GM10266 (cell line): ENCODE data around the gene RNF220.
A peak's percentile ranks its signal among the peaks of the same experiment; 100 is the strongest.

Source experiments
- DNase-seq: peaks from one replicate; pipeline ENCODE4 v3.0.0; 2012; ENCODE audit errors: extremely low spot score
- TF ChIP-seq, protein P1 (sequence below): IDR thresholded peaks from 2 replicates; pipeline ENCODE4 v1.5.1; 2012; ENCODE audit warnings: mild to moderate bottlenecking, low read depth; ENCODE audit not compliant: control insufficient read depth, insufficient read depth; ENCODE audit errors: missing control alignments

The RNF220 gene

DNA sequence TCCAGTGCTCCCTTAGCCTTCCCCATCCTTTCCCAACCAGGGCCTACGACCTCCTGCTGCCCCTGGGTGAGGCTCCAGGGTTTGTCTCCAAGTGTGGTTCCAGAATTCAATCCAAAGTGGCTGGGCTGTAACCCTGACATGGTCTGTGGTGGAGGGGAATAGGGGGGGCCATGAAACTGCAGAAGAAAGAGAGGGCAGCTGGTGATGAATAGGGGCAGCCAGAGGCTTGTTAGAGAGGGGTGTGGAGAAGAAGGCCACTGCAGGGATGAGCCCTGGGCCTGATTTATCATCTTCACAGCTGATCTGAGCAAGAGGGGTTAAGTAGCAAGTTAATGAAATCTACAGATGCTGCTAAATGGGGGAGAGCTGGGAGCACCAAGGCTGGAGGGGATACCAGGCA is 37.1 kb upstream of the RNF220 start:
- TF ChIP-seq, protein P1, sequence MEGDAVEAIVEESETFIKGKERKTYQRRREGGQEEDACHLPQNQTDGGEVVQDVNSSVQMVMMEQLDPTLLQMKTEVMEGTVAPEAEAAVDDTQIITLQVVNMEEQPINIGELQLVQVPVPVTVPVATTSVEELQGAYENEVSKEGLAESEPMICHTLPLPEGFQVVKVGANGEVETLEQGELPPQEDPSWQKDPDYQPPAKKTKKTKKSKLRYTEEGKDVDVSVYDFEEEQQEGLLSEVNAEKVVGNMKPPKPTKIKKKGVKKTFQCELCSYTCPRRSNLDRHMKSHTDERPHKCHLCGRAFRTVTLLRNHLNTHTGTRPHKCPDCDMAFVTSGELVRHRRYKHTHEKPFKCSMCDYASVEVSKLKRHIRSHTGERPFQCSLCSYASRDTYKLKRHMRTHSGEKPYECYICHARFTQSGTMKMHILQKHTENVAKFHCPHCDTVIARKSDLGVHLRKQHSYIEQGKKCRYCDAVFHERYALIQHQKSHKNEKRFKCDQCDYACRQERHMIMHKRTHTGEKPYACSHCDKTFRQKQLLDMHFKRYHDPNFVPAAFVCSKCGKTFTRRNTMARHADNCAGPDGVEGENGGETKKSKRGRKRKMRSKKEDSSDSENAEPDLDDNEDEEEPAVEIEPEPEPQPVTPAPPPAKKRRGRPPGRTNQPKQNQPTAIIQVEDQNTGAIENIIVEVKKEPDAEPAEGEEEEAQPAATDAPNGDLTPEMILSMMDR = no peak
- no peak for DNase-seq

DNA sequence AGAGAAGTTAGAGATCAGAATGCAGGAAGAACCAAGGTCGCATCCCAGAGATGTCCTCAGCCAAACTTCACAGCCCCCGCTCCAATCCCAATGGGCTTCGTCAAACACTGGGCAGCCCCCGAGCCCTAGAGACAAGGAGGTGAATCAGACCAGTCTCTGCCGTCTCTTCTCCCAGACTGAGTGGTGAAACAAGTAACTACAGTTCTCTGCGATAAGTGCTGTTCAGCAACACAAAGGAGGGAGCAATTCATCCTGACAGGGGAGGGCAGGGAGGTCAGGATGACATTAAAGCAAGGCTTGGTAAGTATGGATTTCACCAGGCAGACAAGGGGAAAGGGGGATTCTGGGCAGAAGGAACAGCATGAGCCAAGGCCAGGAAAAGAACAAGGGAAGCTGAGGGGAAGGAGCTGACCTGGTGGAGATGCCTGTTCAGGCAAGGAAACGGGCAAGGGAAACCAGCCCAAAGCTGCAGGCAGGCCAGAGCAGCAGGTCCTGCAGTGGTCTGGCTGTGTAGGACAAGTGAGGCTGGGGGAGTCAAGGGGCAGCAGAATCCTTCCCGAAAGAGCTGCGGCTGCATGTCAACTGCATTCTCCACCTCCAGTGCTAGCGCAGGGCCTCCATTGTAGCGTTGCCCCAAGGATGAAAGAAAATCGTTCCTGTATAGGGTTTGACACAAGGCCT is 36.4 kb upstream of the RNF220 start:
- DNase-seq = no peak
- TF ChIP-seq, protein P1 = no peak

GRCh38 chr1:44371206-44371605 is 33.8 kb upstream of the RNF220 start:
- no peak for DNase-seq
- TF ChIP-seq, protein P1 = no peak

GRCh38 chr1:44375547-44375946 is 29.5 kb upstream of the RNF220 start:
- DNase-seq = no peak
- TF ChIP-seq, protein P1 = no peak

GRCh38 chr1:44377925-44378784 is 26.9 kb upstream of the RNF220 start:
- peak; percentile 53 for DNase-seq

GRCh38 chr1:44380666-44381177 is 24.3 kb upstream of the RNF220 start:
- no peak for DNase-seq
- TF ChIP-seq, protein P1 = no peak

More at GRCh38 chr1:44377925-44378784, 26.9 kb upstream of the RNF220 start:
- TF ChIP-seq, protein P1 = peak; percentile 68
